Measurements from ENCODE around the gene BSND.

DNA sequence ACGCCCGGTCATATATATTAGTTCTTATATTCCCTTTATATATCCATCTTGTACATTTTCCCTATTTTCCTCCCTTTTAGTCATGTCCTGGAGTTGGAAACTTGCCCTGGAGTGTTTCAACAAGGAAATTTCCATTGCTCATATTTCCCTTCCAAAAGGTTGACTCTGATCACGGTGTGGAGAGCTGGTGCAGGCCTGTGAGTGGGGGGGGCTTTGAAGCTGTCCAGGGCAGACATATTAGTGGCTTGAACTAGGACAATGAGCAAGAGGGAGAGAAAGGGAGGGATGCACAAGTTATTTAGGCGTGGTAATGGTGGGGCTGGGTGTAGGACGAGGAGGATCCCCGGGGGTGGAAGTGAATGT lies 48.7 kb upstream of the BSND start:
- TF ChIP-seq ARNT (IDR thresholded peaks at IDR 0.05), result no peak
- no peak for TF ChIP-seq SP1 (IDR thresholded peaks at IDR 0.05)
- no peak for TF ChIP-seq L3MBTL2 (conservative IDR thresholded peaks at IDR 0.05)
- no peak for TF ChIP-seq BHLHE40 (IDR thresholded peaks at IDR 0.05; ENCODE audit: borderline replicate concordance)
- TF ChIP-seq ELF4 (IDR thresholded peaks at IDR 0.05), result no peak
- no peak for TF ChIP-seq TARDBP (IDR thresholded peaks at IDR 0.05)
- no peak for TF ChIP-seq FOXM1 (IDR thresholded peaks at IDR 0.05; ENCODE audit: borderline replicate concordance)
- TF ChIP-seq SUZ12 (IDR thresholded peaks at IDR 0.05), result no peak
- no peak for TF ChIP-seq LEF1 (IDR thresholded peaks at IDR 0.05; ENCODE audit: borderline replicate concordance)
- TF ChIP-seq ZNF384 (IDR thresholded peaks at IDR 0.05), result no peak
- TF ChIP-seq FOXK2 (IDR thresholded peaks at IDR 0.05), result no peak
- no peak for TF ChIP-seq FOXA1 (IDR thresholded peaks at IDR 0.05)
- TF ChIP-seq HDGF (IDR thresholded peaks at IDR 0.05; ENCODE audit: borderline replicate concordance), result no peak
- TF ChIP-seq CTBP1 (IDR thresholded peaks at IDR 0.05; ENCODE audit: borderline replicate concordance), result no peak
